COR-L47 (cell line): ENCODE results near the gene NEU4.
"Not testable (repeated sequence)": the region's sequence is repeated elsewhere in the genome, so short reads cannot be mapped to it uniquely, and the experiment has no call there.

ENCODE experiments used
- DNase-seq: peaks from one replicate; lab custom pipeline; 2025; lab: John Stamatoyannopoulos, UW

NEU4 gene

GRCh38 chr2:241808721-241809382 is at the start of gene NEU4:
Gene NEU4 (plus strand): TSS chr2:241809193. CDS start chr2:241814485, 5,292 bp downstream.
- no peak for DNase-seq

- not testable (repeated sequence) for DNase-seq
These were observed 49.1 kb upstream of the NEU4 start for GRCh38 chr2:241759893-241760292.

GRCh38 chr2:241760301-241760771 is 48.7 kb upstream of the NEU4 start:
- DNase-seq: no peak

GRCh38 chr2:241762321-241762932 is 46.6 kb upstream of the NEU4 start:
- no peak for DNase-seq

GRCh38 chr2:241762933-241763369 is 46.0 kb upstream of the NEU4 start:
- DNase-seq: no peak

- no peak for DNase-seq
These were observed 45.3 kb upstream of the NEU4 start for GRCh38 chr2:241763551-241764274.

GRCh38 chr2:241764275-241765241 is 44.4 kb upstream of the NEU4 start:
- DNase-seq: no peak

GRCh38 chr2:241767464-241768250 is 41.3 kb upstream of the NEU4 start:
- DNase-seq: no peak

- DNase-seq: no peak
These were observed 40.7 kb upstream of the NEU4 start for GRCh38 chr2:241768251-241768711.

GRCh38 chr2:241768850-241769249 is 40.1 kb upstream of the NEU4 start:
- DNase-seq: no peak

- no peak for DNase-seq
These were observed 39.2 kb upstream of the NEU4 start for GRCh38 chr2:241769819-241770184.

GRCh38 chr2:241770185-241770935 is 38.6 kb upstream of the NEU4 start:
- no peak for DNase-seq

- DNase-seq: no peak
These were observed 38.1 kb upstream of the NEU4 start for GRCh38 chr2:241770936-241771285.

- no peak for DNase-seq
These were observed 37.5 kb upstream of the NEU4 start for GRCh38 chr2:241771286-241772062.

- DNase-seq: no peak
These were observed 36.9 kb upstream of the NEU4 start for GRCh38 chr2:241772063-241772499.

- peak; percentile 58 for DNase-seq
These were observed 35.2 kb upstream of the NEU4 start for GRCh38 chr2:241773511-241774418.

- DNase-seq: peak; percentile 89
These were observed 34.4 kb upstream of the NEU4 start for GRCh38 chr2:241774419-241775222.
